H1 (cell line): ENCODE data around the gene ELMOD1. TPM values are rescaled to one million over a fixed set of nuclear protein-coding genes. Genes with fewer than 3 reads are reported as not detected.

ENCODE experiments used
- ASH2L ChIP-seq: fragments of 200-600, 300-600 bp; sonication (generic); IDR thresholded peaks from one replicate; pipeline ENCODE4 v1.7.1; 2017; ENCODE audit warnings: low read length
- BRCA1 ChIP-seq: IDR thresholded peaks from 2 replicates; pipeline ENCODE4 v1.6.1; 2012; ENCODE audit warnings: low read depth, low read length, improper control_type of control experiment
- CTCF ChIP-seq, 3 experiments: IDR thresholded peaks; 1 replicate in 2 of 3; 2 replicates in 1 of 3; pipeline versions ENCODE4 v1.5.1 to v1.6.1; 2011; ENCODE audit warnings: low read length in 3 of 3, mild to moderate bottlenecking in 3 of 3, inconsistent platforms in 2 of 3, low read depth in 1 of 3, moderate library complexity in 1 of 3; ENCODE audit not compliant: insufficient read depth in 1 of 3; ENCODE audit errors: control extremely low read depth in 1 of 3
- GTF2F1 ChIP-seq: IDR thresholded peaks from 2 replicates; pipeline ENCODE4 v1.6.1; 2012; ENCODE audit warnings: low read depth, low read length, improper control_type of control experiment, borderline replicate concordance
- SP1 ChIP-seq: IDR thresholded peaks from 2 replicates; pipeline ENCODE4 v1.6.1; 2011; ENCODE audit warnings: low read depth, low read length
- SRF ChIP-seq: IDR thresholded peaks from 2 replicates; pipeline ENCODE4 v1.6.1; 2011; ENCODE audit warnings: mild to moderate bottlenecking, low read depth, low read length, moderate library complexity
- TAF1 ChIP-seq: IDR thresholded peaks from 2 replicates; pipeline ENCODE4 v1.6.1; 2011; ENCODE audit warnings: mild to moderate bottlenecking, low read depth, low read length
- polyA plus RNA-seq, 7 experiments: library from polyadenylated mRNA; depleted of rRNA in 3 of 7; stranded (reverse) in 5 of 7; unstranded in 2 of 7; fragments of >200 nt in 5 of 7; fragments of 200-250 nt in 2 of 7; gene quantifications; 1 replicate in 5 of 7; 2 replicates in 1 of 7; 4 replicates in 1 of 7; pipeline versions ENCODE4 v1.2.1 to v1.2.3, GENCODE V29; 2011 to 2013; ENCODE audit warnings: missing spikeins in 2 of 7, mixed read lengths in 2 of 7
- total RNA-seq: library from RNA; stranded (reverse); fragmentation: NEBNext Ultra II Directional; extraction: Animal tissue kit (Norgen Biotek cat#: 25700); gene quantifications from 2 replicates; pipeline ENCODE4 v1.2.1, GENCODE V29; 2021

Gene ELMOD1
- total and polyA plus RNA-seq, 2 of the 8 experiments (the other 6 are each of a cell fraction or from before 2014, with no cell fraction given), result 0.47 to 1.6 TPM

- TF ChIP-seq CTCF (IDR thresholded peaks at IDR 0.05; ENCODE audit: control extremely low read depth in 1 of 3, insufficient read depth in 1 of 3, low read depth in 1 of 3, low read length in 3 of 3), result no peak
- no peak for TF ChIP-seq TAF1
- TF ChIP-seq SP1, result no peak
- no peak for TF ChIP-seq ASH2L
- no peak for TF ChIP-seq BRCA1
- TF ChIP-seq GTF2F1, result no peak
- TF ChIP-seq SRF, result no peak
- TF ChIP-seq, all 59 proteins: peak for 0
Observed at GRCh38 chr11:107661656-107662055, 70.7 kb downstream of the ELMOD1 start (continued).
